HG03108 (cell line): ENCODE results near the gene LRG1.
"Not testable (repeated sequence)": the region's sequence is repeated elsewhere in the genome, so short reads cannot be mapped to it uniquely, and the experiment has no call there.

Experiments used
- ATAC-seq: cut with Tn5 transposase; IDR thresholded peaks from one replicate; pipeline ENCODE4 v1.9.1; 2021; ENCODE audit warnings: moderate library complexity; ENCODE audit not compliant: unreplicated experiment

LRG1 gene

DNA sequence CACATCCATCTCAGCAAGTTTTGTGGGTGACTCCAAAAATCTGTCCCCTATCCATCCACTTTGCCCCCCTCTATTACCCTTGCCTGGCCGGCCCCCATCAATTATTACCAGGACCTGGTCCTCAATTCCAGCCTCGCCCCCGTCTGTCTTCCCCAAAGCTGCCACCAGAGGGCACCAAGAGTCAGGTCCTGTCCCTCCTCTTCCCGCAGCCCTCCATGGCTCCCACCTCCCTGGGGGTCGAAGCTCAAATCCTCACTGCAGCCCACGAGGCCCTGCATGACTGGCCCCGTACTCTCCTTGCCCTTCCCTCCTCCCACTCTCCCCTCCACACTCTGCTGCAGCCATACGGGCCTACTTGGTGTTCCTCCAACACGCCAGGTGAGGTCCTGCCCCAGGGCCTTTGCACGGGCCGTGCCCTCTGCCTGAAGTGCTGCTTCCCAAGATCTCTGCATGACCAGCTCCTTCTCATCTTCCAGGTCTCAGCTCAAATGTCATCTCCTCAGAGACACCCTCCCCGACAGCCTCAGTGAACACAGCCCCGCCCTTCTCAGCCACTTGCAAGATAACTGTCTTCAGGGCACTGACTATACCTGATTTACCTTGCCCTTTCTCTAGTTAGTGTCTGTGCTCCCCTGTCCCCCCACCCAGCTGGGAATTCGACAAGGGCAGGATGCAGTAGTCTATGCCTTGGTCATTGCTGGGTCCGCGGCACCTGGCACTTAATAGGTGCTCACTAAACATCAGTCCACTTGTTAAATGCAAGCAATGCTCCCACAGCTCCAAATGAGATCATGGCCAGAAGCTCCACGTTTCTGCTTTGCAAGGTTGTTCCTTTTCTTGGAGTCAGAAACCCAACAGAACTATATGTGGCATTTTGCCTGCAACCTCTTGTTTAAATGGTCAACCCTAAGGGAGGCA lies 36.4 kb upstream of the LRG1 start:
- ATAC-seq: no peak

DNA sequence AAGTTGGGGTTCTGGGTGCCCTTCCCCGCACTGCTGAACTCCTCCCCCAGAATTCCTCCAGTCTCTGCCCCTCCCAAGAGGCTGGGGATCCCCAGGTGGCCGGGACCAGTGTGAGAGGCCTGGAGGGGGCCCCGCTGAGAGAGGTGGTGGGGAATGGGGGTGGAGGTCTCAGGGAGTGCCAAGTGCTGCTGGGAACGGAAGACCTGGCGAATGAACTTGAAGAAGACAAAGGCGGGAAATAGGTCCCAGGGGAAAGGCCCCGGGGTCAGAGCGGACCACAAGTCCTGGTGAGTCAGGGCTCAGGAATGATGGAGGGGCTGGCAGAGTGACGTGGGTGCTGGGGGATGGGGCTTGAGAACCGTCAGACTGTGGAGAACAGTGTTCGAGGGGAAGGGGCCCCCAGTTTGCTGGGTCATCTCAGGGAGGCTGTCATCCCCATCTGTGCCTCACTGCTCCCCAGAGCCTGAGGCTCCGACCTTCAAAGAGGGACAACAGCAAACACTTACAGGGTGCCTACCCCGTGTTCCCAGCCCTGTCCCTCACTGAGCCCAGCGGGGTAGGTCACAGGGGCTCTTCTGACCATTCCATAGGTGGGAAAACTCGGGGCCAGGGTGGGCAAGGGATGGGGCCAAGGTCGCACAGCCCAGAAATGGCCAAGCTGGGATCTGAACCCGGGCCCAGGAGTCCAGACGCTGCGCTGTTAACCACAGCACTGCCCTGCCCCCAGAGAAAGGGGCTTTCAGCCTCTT lies 35.6 kb upstream of the LRG1 start:
- ATAC-seq: no peak

DNA sequence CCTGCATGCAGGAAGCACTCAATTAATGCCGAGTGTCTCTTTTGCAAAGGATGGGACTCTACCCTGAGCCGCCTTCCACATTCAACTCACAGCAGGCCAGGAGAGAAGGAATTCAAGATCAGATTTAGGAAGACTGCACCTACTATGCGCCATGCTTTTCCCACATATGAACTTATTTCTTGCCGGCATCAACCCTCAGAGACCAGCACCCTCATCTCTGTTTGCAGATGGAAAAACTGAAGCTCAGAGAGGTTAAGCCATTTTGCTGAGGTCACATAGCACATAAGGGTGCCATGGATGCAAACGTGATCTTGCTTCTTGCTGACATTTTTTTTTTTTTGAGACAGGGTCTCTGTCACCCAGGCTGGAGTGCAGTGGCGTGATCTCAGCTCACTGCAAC lies 33.8 kb upstream of the LRG1 start:
- no peak for ATAC-seq

DNA sequence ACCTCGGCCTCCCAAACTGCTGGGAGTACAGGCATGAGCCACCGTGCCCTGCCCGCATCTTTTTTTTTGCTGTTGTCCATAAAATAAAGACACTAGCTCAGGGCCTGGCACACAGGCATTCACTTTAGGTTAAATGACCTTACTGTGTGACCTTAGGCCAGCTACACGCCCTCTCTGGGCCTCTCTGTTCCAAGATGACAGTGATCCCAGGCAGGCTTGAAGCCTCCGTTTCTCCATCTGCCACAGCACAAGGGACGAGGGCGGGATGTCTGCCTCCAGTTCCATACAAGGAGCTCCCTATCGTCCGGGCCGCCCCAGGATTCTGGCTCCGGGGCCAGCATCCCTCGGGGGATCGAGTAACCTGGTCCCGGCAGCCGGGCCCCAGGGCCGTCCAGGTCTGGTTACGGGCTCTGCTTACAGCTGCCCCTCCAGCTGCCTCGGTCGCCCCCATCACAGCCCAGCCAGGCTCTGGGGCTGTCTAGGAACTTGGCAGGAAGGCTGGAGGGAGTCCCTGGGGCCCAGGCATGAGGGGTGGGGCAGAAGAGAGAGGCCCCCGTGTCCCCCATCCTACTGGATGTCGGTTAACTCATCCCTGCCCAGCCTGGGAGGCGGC lies 31.6 kb upstream of the LRG1 start:
- no peak for ATAC-seq

DNA sequence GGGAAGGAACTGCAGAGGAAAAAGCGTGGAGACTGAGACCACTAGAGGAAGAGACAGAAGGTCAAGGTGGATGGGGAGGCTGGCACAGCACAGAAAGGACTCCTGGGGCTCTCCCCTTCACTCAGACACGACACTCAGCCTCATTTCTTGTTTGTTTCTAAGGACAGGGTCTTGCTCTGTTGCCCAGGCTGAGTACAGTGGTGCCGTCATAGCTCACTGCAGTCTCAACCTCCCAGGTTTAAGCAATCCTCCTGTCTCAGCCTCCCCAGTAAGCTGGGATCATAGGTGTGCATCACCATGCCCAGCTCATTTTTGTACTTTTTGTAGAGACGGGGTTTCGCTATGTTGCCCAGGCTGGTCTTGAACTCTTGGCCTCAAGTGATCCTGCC lies 31.1 kb upstream of the LRG1 start:
- ATAC-seq: no peak

DNA sequence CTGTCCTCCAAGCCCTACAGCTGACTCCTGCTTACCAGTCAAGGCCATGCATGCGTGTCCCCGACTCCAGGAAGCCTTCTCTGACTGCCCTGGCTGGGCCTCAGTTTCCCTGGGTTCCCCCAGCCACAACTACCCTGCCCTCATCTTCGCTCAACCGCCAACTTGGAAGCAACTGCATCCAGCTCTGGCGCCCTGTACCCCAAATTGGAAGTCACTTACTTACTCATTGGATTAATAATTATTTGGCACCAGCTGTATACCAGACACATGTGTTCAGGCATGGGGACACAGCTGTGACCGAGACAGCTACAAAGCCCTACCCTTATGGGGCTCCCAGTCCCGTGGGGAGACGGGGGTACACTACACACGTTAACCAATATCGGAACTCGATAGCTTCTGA lies 30.6 kb upstream of the LRG1 start:
- ATAC-seq: no peak

DNA sequence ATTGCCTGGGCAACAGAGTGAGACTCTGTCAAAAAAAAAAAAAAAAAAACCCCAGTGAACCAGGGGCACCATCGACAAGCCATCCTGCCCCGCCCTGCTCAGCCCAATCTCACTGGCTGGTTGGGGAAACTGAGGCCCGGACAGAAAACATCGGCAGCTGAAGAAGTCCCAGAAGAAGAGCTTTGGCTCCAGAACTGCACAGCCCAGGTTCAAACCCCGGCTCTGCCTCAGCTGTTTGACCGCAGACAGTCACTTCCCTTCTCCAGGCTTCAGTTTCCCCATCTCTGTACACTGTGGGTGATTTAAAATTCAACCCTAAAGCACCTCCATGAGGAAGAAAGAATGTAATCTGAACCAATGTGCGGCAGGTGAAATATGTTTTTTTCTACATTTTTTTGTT lies 29.1 kb upstream of the LRG1 start:
- no peak for ATAC-seq

DNA sequence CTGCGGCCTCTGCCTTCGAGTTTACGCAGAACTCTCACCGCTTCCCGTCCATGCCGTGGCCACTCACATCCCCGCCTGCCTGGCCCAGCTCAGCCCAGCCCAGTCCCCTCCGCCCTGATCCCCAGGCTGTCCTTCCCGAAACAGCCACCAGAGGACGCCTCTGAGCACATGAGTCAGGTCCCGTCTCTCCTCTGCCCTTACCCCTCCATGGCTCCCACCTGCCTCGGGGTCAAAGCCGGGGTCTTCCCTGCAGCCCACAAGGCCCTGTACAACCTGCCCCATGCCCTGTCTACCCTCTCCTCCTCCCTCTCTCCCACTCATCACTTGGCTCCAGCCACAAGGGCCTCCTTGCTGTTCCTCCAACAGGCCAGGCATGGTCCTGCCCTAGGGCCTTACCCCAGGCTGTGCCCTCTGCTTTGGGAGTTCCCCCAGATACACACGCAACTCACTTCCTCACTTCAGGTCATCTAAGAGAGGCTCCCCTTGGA lies 27.8 kb upstream of the LRG1 start:
- no peak for ATAC-seq

DNA sequence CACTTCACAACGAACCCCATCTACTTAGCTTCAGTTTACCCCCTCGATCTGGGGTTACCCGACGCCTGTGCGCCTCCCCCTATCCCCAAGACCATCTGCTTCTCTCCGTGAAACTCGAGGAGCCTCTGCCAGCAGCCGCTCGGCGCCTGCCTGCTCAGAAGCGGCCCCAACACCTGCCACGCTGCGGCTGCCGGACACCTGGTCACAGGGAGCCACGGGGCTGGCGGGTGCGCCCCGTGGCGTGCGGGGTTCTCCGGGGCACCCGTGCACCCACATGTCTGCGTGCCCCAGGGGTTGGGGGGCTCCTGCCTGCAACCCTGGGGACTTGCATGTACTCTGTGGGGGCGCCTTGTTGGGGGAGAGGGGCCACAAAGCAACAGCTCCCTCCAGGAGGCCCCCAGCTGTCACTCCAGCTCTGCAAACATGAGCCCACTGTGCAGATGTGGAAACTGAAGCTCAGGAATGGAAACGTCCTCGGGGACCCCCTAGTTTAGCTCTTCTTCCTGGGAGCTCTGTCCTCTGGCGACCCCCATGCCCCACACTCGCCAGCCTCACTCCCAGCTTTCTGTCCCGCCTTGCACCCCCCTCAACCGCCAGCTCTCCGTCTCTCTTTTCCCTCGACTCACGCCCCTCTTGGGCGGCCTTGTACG lies 26.7 kb upstream of the LRG1 start:
- no peak for ATAC-seq

DNA sequence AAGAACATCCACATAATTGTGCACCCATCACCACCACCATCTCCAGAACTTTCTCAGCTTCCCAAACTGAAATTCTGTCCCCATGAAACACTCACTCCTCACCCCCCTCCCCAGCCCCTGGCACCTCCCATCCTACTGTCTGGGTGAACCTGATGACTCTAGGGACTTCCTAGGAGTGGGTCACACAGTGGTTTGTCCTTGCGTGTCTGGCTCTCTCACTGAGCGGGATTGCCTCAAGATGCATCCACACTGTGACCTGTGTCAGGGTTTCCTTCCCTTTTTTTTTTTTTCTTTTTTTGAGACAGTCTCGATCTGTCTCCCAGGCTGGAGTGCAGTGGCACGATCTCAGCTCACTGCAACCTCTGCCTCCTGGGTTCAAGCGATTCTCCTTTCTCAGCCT lies 23.7 kb upstream of the LRG1 start:
- not testable (repeated sequence) for ATAC-seq

DNA sequence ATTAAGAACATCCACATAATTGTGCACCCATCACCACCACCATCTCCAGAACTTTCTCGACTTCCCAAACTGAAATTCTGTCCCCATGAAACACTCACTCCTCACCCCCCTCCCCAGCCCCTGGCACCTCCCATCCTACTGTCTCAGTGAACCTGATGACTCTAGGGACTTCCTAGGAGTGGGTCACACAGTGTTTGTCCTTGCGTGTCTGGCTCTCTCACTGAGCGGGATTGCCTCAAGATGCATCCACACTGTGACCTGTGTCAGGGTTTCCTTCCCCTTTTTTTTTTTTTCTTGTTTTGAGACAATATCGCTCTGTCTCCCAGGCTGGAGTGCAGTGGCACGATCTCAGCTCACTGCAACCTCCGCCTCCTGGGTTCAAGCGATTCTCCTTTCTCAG lies 22.2 kb upstream of the LRG1 start:
- not testable (repeated sequence) for ATAC-seq

DNA sequence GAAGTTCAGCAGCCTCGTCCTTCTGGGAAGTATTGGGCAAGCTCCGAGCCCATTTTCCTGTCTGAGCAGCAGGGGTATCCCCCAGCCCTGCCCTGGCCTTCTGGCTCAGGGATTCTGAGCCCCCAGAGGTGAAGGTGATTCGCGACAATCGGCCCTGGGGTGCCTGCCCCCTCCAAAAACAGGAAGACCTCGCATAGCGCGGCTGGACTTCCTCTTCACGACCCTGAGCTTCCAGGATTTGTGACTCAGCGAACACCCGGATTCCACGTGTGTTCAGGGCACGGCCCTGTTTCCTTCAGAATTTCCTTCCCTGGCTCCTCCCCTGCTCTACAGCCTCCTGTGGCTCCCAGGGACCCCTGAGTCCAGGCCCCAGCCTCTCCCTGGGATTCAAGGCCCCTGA lies 19.7 kb upstream of the LRG1 start, which contains the start of gene SEMA6B:
Gene SEMA6B, minus strand, starts transcription at position 116 of the 400 bp plus-strand sequence. CDS start 1,227 bp downstream, outside the sequence.
- no peak for ATAC-seq

DNA sequence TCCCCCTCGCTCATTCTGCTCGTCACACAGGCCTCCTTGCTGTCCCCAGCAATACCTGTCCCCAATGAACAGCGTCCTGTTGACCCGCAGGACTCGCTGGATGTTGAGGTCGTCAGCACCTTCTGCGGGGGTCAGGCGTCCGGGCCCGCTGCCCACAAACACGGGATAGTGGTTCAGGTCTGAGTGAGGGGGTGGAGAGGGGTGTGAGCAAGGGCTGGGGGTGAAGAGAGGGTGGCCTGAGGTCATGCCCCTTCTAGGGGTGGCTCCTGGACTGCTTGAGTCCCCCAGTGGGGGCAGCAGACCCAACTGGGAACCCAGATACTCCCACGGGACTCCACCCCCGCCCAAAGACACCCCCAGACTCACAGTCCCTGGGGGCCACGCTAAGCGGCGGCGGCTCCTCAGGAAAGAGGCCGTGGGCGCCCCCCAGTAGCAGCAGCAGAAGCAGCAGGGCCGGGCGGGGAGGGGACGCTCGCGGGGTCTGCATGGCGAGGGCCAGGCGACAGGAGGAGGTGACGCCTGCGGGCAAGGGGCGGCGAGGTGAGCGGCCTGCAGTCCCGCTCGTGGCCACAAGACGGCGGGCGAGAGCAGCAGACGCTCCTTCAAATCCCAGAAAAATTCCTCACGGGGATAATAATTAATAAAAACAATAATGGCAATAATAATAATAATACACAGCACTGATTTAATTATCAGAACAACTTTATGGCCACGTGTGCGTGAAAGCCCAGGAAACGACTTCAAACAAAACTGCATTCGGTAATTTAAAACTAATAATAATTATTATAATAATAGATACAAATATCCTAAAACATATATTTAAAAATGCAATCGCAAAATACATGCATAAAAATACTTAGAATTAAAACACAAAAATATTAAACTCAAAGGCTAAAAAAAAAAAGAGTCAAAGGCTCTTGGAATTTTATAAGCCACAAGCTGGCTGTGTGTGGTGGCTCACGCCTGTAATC lies 18.4 kb upstream of the LRG1 start:
- no peak for ATAC-seq

DNA sequence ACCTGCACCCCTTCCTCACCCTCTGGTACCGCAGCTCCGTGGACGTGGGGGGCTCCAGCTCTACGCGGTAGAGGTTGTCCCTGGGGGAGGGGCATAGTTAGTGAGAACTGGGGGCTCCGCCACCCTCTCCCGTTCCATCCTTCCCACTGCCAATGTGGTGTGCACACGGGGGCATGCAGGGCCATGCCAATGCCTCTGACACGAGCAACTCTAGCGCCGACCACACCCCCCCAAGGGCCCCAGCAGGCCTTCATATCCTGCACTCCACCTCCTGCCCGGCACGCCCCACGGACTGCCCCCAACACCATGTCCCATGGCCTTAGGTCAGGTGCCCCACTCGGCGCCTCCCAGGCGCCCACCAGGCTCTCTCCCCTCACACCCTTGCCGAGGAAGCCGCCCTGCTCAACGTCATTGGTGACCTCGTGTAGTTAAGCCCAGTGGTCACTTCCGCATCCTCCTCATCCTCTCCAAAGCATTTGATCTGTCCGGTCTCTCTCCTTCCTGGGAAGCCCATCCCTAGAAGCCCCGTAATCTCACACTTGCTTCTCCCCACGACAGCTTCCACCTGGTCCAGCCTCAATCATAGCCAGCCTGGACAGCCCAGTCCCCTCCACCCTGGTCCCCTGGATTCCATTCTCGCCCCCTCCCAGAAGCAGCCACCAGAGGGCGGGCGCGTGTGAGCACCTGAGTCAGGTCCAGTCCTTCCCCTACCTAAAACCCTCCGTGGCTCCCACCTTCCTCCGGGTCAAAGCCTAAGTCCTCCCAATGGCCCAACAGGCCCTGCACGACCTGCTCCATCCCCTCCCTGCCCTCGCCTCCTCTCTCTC lies 17.5 kb upstream of the LRG1 start:
- no peak for ATAC-seq

DNA sequence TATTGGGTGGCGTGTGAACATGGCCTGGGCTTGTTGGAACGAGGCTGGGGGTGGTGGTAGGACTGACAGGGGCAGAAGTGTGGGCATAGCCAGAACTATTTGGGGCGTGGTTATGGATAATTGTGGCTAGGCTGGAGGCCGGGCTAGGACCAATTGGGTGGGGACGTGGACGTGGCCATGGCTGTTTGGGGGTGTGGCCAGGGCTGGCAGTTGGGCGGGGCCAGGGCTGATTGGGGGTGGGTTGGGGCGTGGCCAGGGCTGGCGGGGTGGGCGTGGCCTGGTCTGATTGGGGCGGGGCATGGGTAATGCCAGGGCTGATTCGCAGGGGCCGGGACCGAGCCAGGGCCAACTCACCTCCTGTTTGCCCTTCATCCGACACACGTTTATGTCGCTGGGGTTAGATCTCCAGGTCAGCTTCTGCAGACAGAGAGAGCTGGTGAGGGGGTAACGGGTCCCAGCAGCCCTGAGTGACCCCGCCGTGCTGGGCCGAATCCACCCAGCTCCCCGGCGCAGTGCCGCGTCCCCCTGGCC lies 16.8 kb upstream of the LRG1 start:
- ATAC-seq: no peak

DNA sequence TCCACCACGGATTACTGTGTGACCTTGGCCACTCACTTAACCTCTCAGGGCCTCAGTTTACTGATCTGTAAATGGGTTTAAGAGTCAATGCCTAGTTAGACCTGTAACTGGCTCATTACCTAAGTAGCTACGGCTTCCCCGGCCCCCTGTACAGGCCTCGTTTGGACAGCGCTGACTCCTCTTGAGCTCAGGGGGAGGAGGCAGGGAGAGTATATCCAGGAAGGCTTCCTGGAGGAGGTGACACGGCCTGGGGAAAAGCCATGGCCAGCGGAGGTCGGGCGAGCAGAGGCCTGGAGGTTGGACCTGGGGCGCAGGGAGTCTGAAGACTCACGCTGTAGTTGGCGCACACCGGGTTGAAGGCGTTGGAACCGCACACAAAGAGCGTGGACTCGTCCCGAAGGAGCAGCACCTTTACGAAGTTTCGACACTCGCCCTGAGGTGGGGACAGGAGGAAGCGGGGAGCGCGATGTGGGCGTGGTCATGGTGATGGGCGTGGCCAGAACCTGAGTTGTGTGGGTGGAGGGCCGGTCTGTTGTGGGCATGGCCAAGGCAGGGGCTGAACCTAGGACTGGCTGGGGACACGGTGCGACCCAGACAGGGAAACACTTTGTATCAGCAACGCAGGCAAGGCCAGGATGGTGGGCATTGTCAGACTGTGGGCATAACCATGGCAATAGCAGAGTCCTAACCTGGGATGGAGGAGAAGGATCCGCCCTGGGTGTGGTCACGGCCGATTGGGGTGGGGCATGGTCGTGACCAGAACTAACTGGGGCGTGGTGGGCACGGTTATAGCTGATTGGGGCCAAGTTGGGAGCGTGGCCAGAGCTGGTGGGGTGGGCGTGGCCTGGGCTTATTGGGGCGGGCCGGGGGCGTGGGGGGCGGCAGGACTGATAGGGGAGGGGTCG lies 16.1 kb upstream of the LRG1 start:
- ATAC-seq: no peak

DNA sequence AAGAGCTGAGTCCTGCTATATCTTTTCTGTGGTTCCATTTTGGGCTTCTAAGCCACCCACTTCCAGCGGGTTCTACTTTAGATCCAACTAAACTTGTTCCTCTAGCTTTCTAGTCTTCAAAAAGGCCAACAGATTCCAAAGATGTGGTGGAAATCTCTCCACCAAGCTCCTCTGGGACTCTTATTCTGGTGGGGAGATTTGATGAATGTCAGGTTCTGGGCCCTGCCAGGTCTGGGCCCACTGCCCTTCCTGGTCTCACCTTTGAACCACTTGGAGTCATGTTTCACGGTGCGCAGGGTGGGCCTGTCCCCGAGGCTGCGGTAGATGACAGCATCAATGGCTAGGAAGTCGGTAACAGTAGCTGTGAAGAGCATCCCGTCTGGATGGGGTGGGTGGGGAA lies 14.9 kb upstream of the LRG1 start:
- no peak for ATAC-seq

DNA sequence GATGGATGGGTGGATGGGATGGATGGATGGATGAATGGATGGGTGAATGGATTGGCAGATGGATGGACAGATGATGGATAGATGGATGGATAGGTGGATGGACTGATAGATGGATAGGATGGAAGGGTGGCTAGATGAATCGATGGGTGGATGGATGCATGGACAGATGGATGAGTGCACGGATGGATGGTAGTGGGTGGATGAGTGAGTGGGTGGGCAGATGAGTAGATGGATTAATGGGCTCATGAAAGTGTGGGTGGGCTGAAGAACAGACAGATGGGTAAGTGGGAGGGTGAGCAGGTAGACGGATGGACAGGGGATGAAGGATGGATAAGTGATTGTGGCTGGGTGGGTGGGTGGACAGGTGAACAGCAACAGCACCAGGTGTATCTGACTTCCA lies 13.9 kb upstream of the LRG1 start:
- no peak for ATAC-seq
